Trophoblast cell (in vitro differentiated cells and primary cell): ENCODE results near the gene DYRK1B.
"Not testable (repeated sequence)": the region's sequence is repeated elsewhere in the genome, so short reads cannot be mapped to it uniquely, and the experiment has no call there.

ENCODE experiments used
- DNase-seq, 2 donors: peaks; one replicate each; pipeline ENCODE4 v3.0.0-alpha.2; 2016
- H2AFZ ChIP-seq: 2 replicates; pipeline ENCODE4 v1.6.1; 2013; ENCODE audit warnings: low read length, moderate library complexity, mild to moderate bottlenecking; ENCODE audit not compliant: insufficient read depth, poor library complexity
- H2AK5ac ChIP-seq: 2 replicates; pipeline ENCODE4 v1.6.1; 2013; ENCODE audit warnings: mild to moderate bottlenecking, low read length
- H2BK120ac ChIP-seq: 2 replicates; pipeline ENCODE4 v1.6.1; 2013; ENCODE audit warnings: low read length, mild to moderate bottlenecking, moderate library complexity; ENCODE audit not compliant: insufficient read depth, poor library complexity
- H2BK12ac ChIP-seq: 2 replicates; pipeline ENCODE4 v1.6.1; 2013; ENCODE audit warnings: mild to moderate bottlenecking, low read length, moderate library complexity
- H2BK5ac ChIP-seq: 2 replicates; pipeline ENCODE4 v1.6.1; 2013; ENCODE audit warnings: low read length, low read depth, moderate library complexity, mild to moderate bottlenecking; ENCODE audit not compliant: poor library complexity
- H3K14ac ChIP-seq: 2 replicates; pipeline ENCODE4 v1.6.1; 2013; ENCODE audit warnings: mild to moderate bottlenecking, low read length
- H3K18ac ChIP-seq: 2 replicates; pipeline ENCODE4 v1.6.1; 2013; ENCODE audit warnings: mild to moderate bottlenecking, low read length
- H3K23ac ChIP-seq: 2 replicates; pipeline ENCODE4 v1.6.1; 2013; ENCODE audit warnings: low read length
- H3K27ac ChIP-seq: 2 replicates; pipeline ENCODE4 v1.5.1; 2013; ENCODE audit warnings: low read depth, mild to moderate bottlenecking, inconsistent platforms, low read length, moderate library complexity
- H3K27me3 ChIP-seq: 2 replicates; pipeline ENCODE4 v1.6.1; 2013; ENCODE audit warnings: inconsistent platforms, mild to moderate bottlenecking, low read length, moderate library complexity; ENCODE audit not compliant: insufficient read depth
- H3K36me3 ChIP-seq, 2 experiments: 1 replicate in 1 of 2; 2 replicates in 1 of 2; pipeline ENCODE4 v1.6.1; 2013; ENCODE audit warnings: low read length in 2 of 2, mild to moderate bottlenecking in 2 of 2, moderate library complexity in 1 of 2; ENCODE audit not compliant: insufficient read depth in 2 of 2, control insufficient read depth in 1 of 2
- H3K4ac ChIP-seq: 2 replicates; pipeline ENCODE4 v1.6.1; 2013; ENCODE audit warnings: low read depth, mild to moderate bottlenecking, low read length, moderate library complexity
- H3K4me1 ChIP-seq, 2 experiments: 1 replicate in 1 of 2; 2 replicates in 1 of 2; pipeline ENCODE4 v1.6.1; 2013; ENCODE audit warnings: low read length in 2 of 2, mild to moderate bottlenecking in 2 of 2, moderate library complexity in 1 of 2; ENCODE audit not compliant: insufficient read depth in 2 of 2, control insufficient read depth in 1 of 2
- H3K4me2 ChIP-seq: 2 replicates; pipeline ENCODE4 v1.6.1; 2013; ENCODE audit warnings: inconsistent platforms, mild to moderate bottlenecking, low read length, moderate library complexity
- H3K4me3 ChIP-seq: 2 replicates; pipeline ENCODE4 v1.5.1; 2013; ENCODE audit warnings: mild to moderate bottlenecking, low read depth, low read length, inconsistent platforms
- H3K79me1 ChIP-seq: one replicate; pipeline ENCODE4 v1.6.1; 2013; ENCODE audit warnings: low read length
- H3K79me2 ChIP-seq: 2 replicates; pipeline ENCODE4 v1.6.1; 2013; ENCODE audit warnings: low read length, mild to moderate bottlenecking; ENCODE audit not compliant: control insufficient read depth, insufficient read depth, poor library complexity
- H3K9ac ChIP-seq: 2 replicates; pipeline ENCODE4 v1.6.1; 2013; ENCODE audit warnings: mild to moderate bottlenecking, low read length
- H3K9me3 ChIP-seq: 2 replicates; pipeline ENCODE4 v1.6.1; 2013; ENCODE audit warnings: low read depth, mild to moderate bottlenecking, control low read depth, inconsistent platforms, low read length; ENCODE audit not compliant: insufficient read depth
- H4K12ac ChIP-seq: 2 replicates; pipeline ENCODE4 v1.6.1; 2013; ENCODE audit warnings: low read depth, mild to moderate bottlenecking, low read length, moderate library complexity
- H4K8ac ChIP-seq: 2 replicates; pipeline ENCODE4 v1.6.1; 2013; ENCODE audit warnings: low read depth, mild to moderate bottlenecking, low read length, moderate library complexity
- H4K91ac ChIP-seq: one replicate; pipeline ENCODE4 v1.6.1; 2013; ENCODE audit warnings: low read depth, mild to moderate bottlenecking, low read length, moderate library complexity
- WGBS: extraction: QIAGEN DNeasy Blood & Tissue Kit; methylation state at CpG from one replicate; pipeline ENCODE4 v1.1.7; 2013; ENCODE audit warnings: missing lambda C conversion rate; ENCODE audit not compliant: insufficient read length, insufficient coverage; ENCODE audit errors: extremely low coverage; 5-methylcytosine and 5-hydroxymethylcytosine counted together

Gene DYRK1B

DNA sequence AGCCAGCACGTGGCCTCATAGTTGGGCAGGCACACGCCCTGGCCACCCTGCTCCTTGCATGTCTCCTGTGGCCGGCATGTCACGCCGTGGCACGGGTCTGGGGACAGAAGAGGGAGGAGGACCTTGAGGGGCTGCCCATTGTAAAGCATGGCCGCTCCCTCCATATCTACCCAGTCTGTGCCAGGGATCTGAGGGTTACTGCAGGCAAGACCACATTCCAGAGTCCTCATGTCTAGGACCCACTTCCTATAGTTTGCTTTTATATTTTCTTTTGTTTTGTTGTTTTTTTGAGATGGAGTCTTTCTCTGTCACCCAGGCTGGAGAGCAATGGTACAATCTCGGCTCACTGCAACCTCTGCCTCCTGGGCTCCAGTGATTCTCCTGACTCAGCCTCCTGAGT, 45.8 kb upstream of the DYRK1B start:
- H4K8ac ChIP-seq, H3K36me3 ChIP-seq, H2AFZ ChIP-seq, H2BK5ac ChIP-seq, H3K27ac ChIP-seq, H4K12ac ChIP-seq, H3K4me2 ChIP-seq, H3K23ac ChIP-seq, H2BK12ac ChIP-seq, H3K79me2 ChIP-seq, H3K9me3 ChIP-seq, H3K27me3 ChIP-seq, H2AK5ac ChIP-seq, H3K18ac ChIP-seq, DNase-seq, H3K4ac ChIP-seq, H2BK120ac ChIP-seq, H3K9ac ChIP-seq, H4K91ac ChIP-seq, H3K4me3 ChIP-seq, H3K14ac ChIP-seq, H3K79me1 ChIP-seq, H3K4me1 ChIP-seq: not testable (repeated sequence)
- whole genome bisulfite sequencing = no CpG with 5 or more reads among the region's 8 CpGs

DNA sequence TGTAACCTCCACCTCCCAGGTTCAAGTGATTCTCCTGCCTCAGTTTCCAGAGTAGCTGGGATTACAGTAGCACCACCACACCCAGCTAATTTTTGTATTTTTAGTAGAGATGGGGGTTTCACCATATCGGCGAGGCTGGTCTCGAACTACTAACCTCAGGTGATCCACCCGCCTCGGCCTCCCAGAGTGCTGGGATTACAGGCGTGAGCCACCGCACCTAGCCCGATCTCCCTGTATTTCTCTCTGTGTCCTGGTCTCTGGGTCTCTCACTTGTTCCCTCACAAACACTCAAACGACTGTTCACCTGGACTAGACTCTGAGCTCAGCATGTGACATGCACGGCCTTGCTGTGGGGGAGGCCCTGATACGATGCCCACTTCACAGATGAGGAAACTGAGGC, 44.9 kb upstream of the DYRK1B start:
- not testable (repeated sequence) for H4K12ac ChIP-seq, H3K4me3 ChIP-seq, H3K79me2 ChIP-seq, H4K8ac ChIP-seq, H2AK5ac ChIP-seq, H3K14ac ChIP-seq, H3K4ac ChIP-seq, H3K27ac ChIP-seq, H4K91ac ChIP-seq, H3K23ac ChIP-seq, H3K9me3 ChIP-seq, H3K36me3 ChIP-seq, H3K9ac ChIP-seq, H2BK5ac ChIP-seq, H3K4me2 ChIP-seq, H2BK120ac ChIP-seq, H2AFZ ChIP-seq, H3K18ac ChIP-seq, DNase-seq, H2BK12ac ChIP-seq, H3K4me1 ChIP-seq, H3K79me1 ChIP-seq, H3K27me3 ChIP-seq
- WGBS = no CpG with 5 or more reads among the region's 11 CpGs

DNA sequence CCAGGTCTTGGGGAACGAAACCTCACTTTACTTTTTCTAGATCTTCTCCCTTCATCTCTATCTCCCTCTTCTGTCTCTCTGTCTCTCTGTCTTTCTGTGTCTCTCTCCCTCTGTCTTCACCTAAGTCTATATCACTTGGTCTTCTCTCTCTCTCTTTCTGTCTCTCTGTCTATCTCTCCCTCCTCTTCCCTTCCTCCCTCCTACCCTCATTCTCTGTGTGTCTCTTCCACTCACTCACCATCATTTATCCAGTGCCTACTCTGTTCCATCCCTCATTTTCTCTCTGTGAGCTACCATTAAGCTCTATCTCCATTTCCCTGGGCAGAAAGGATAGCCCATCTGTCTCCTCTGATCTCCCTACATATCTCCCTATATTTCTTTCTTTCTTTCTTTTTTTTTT, 44.4 kb upstream of the DYRK1B start:
- DNase-seq = no peak
- Histone ChIP-seq H2BK5ac (no peak overlapping the region), H3K36me3 (no peaks in the 10 kb centered on the region), H2AK5ac (no peak overlapping the region), H4K91ac (no peak overlapping the region), H3K4me3 (no peak overlapping the region), H3K14ac (no peak overlapping the region), H3K27me3 (no peaks in the 10 kb centered on the region), H4K12ac (no peak overlapping the region), H4K8ac (no peak overlapping the region), H3K79me2 (no peaks in the 10 kb centered on the region), H3K18ac (no peak overlapping the region), H3K23ac (no peak overlapping the region), H2AFZ (no peak overlapping the region), H3K27ac (no peak overlapping the region), H3K4me2 (no peak overlapping the region), H2BK12ac (no peak overlapping the region), H3K9ac (no peak overlapping the region), H3K9me3 (no peaks in the 10 kb centered on the region), H2BK120ac (no peak overlapping the region), H3K4ac (no peak overlapping the region), H3K4me1 (no peaks in the 10 kb centered on the region), H3K79me1 (no peaks in the 10 kb centered on the region)
- whole genome bisulfite sequencing = no CpG with 5 or more reads among the region's 1 CpG

- H3K4me1 ChIP-seq, H4K8ac ChIP-seq, H2AFZ ChIP-seq, H2BK120ac ChIP-seq, H3K14ac ChIP-seq, H3K4me3 ChIP-seq, DNase-seq, H2AK5ac ChIP-seq, H3K79me2 ChIP-seq, H3K79me1 ChIP-seq, H3K4me2 ChIP-seq, H3K9me3 ChIP-seq, H3K27ac ChIP-seq, H3K4ac ChIP-seq, H2BK5ac ChIP-seq, H3K36me3 ChIP-seq, H4K91ac ChIP-seq, H2BK12ac ChIP-seq, H3K27me3 ChIP-seq, H3K18ac ChIP-seq, H3K9ac ChIP-seq, H4K12ac ChIP-seq, H3K23ac ChIP-seq: not testable (repeated sequence)
- WGBS = no CpG with 5 or more reads among the region's 17 CpGs
Observed at GRCh38 chr19:39877982-39878381, 44.0 kb upstream of the DYRK1B start.
